Hepatocyte (in vitro differentiated cells): ENCODE results near the gene EFEMP2. TPM values are rescaled to one million over a fixed set of nuclear protein-coding genes. Genes with fewer than 3 reads are reported as not detected.

Source experiments
- DNase-seq: peaks from one replicate; pipeline ENCODE4 v3.0.0-alpha.2; 2016; ENCODE audit warnings: low spot score
- H2AFZ ChIP-seq: fragments of 200-600 bp; sonication (generic); 2 replicates; pipeline ENCODE4 v1.6.0; 2016; ENCODE audit warnings: antibody characterized with exemption, mild to moderate bottlenecking
- H3K27ac ChIP-seq: fragments of 200-600 bp; sonication (generic); 2 replicates; pipeline ENCODE4 v1.5.1; 2016; ENCODE audit warnings: mild to moderate bottlenecking
- H3K27me3 ChIP-seq: fragments of 200-600 bp; sonication (generic); 2 replicates; pipeline ENCODE4 v1.6.1; 2016
- H3K36me3 ChIP-seq: fragments of 200-600 bp; sonication (generic); replicated peaks from 2 replicates; pipeline ENCODE4 v1.5.1; 2016; ENCODE audit warnings: low read depth; ENCODE audit not compliant: insufficient read depth
- H3K4me1 ChIP-seq: fragments of 200-600 bp; sonication (generic); 2 replicates; pipeline ENCODE4 v1.5.1; 2016; ENCODE audit warnings: mild to moderate bottlenecking, moderate library complexity; ENCODE audit not compliant: insufficient read depth
- H3K4me2 ChIP-seq: fragments of 200-600 bp; sonication (generic); 2 replicates; pipeline ENCODE4 v1.6.0; 2016
- H3K4me3 ChIP-seq: fragments of 200-600 bp; sonication (generic); 2 replicates; pipeline ENCODE4 v1.5.1; 2016; ENCODE audit warnings: mild to moderate bottlenecking
- H3K79me2 ChIP-seq: fragments of 200-600 bp; sonication (generic); 2 replicates; pipeline ENCODE4 v1.6.0; 2017; ENCODE audit warnings: mild to moderate bottlenecking
- H3K9me2 ChIP-seq: fragments of 200-600 bp; sonication (generic); replicated peaks from 2 replicates; pipeline ENCODE4 v1.6.0; 2017; ENCODE audit warnings: mild to moderate bottlenecking; ENCODE audit not compliant: insufficient read depth
- H3K9me3 ChIP-seq: fragments of 200-600 bp; sonication (generic); 2 replicates; pipeline ENCODE4 v1.5.1; 2016; ENCODE audit warnings: low read depth, mild to moderate bottlenecking
- H4K20me1 ChIP-seq: fragments of 200-600 bp; sonication (generic); 2 replicates; pipeline ENCODE4 v1.6.0; 2016; ENCODE audit warnings: mild to moderate bottlenecking; ENCODE audit not compliant: insufficient read depth, poor library complexity, severe bottlenecking
- EZH2 ChIP-seq: fragments of 200-600 bp; sonication (generic); IDR thresholded peaks from 2 replicates; pipeline ENCODE4 v1.6.1; 2016; ENCODE audit warnings: antibody characterized with exemption, mild to moderate bottlenecking, borderline replicate concordance
- EZH2phosphoT487 ChIP-seq: fragments of 200-600 bp; sonication (generic); IDR thresholded peaks from one replicate; pipeline ENCODE4 v1.6.1; 2018; ENCODE audit warnings: antibody characterized with exemption, mild to moderate bottlenecking, low read depth, moderate library complexity; ENCODE audit not compliant: unreplicated experiment, severe bottlenecking
- WGBS: methylation state at CpG from one replicate; pipeline ENCODE4 v1.1.6; 2016; ENCODE audit warnings: low lambda C conversion rate; ENCODE audit errors: missing lambda C conversion rate; 5-methylcytosine and 5-hydroxymethylcytosine counted together
- polyA plus RNA-seq: library from polyadenylated mRNA; unstranded; fragments of >200 nt; fragmentation: Nextera tagmentation; extraction: Ambion mirVana; gene quantifications from 2 replicates; pipeline ENCODE4 v1.2.1, GENCODE V29; 2016
- total RNA-seq: library from RNA; depleted of rRNA; stranded (reverse); fragments of >200 nt; gene quantifications from 2 replicates; pipeline ENCODE4 v1.2.3, GENCODE V29; 2014
- TF ChIP-seq, protein P1 (sequence below): fragments of 200-600 bp; sonication (generic); IDR thresholded peaks from 2 replicates; pipeline ENCODE4 v1.5.1; 2016; ENCODE audit warnings: antibody characterized with exemption, mild to moderate bottlenecking; ENCODE audit not compliant: poor library complexity

The EFEMP2 gene
- 65.2 and 69.7 TPM in 2 replicates for total RNA-seq
- 197 and 230 TPM in 2 replicates for polyA plus RNA-seq

DNA sequence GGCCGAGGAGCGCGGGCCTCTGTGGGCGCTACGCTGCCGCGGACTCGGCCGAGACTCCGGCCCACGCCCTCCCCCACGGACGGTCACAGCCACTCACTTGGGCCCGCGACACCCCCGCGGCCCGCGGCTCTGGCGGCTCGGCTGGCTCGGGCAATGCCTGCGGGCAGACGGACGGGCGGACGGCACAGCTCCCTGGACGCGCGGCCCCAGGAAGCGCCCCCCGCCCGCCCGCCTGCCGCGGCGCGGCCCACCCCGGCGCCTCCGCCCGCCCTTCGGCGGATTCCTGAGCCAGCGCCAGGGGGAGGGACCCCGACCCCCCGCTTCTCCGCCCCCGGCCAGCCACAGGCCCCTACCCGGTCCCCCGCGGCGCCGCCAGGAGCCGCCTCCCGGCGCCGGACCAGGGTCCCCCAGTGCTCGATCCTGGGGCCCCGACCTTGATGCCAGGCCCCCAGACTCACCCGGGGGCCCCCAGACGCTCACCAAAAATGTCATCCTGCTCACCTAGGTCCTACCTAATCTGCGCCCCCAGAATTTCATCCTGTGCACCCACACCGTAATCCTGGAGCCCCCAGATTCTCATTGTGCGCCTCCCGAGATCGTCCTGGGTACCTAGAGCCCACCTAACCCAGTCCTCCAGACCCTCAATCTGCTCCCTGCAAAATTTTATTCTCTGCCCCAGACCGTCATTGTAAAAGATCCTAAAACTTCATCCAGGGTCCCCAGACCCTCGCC is at the start of gene EFEMP2:
Gene EFEMP2 (minus strand): TSS at position 215 of the 732 bp plus-strand sequence. CDS start 446 bp downstream, outside the sequence.
- TF ChIP-seq EZH2 (no peak), EZH2phosphoT487 (no peak)
- TF ChIP-seq, protein P1, sequence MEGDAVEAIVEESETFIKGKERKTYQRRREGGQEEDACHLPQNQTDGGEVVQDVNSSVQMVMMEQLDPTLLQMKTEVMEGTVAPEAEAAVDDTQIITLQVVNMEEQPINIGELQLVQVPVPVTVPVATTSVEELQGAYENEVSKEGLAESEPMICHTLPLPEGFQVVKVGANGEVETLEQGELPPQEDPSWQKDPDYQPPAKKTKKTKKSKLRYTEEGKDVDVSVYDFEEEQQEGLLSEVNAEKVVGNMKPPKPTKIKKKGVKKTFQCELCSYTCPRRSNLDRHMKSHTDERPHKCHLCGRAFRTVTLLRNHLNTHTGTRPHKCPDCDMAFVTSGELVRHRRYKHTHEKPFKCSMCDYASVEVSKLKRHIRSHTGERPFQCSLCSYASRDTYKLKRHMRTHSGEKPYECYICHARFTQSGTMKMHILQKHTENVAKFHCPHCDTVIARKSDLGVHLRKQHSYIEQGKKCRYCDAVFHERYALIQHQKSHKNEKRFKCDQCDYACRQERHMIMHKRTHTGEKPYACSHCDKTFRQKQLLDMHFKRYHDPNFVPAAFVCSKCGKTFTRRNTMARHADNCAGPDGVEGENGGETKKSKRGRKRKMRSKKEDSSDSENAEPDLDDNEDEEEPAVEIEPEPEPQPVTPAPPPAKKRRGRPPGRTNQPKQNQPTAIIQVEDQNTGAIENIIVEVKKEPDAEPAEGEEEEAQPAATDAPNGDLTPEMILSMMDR, result no peak
- Histone ChIP-seq H3K4me1 (no peaks in the 10 kb centered on the region), H3K4me3 (peak within 1 kb of the TSS; percentile 58), H3K79me2 (no peaks in the 10 kb centered on the region), H3K4me2 (peak within 1 kb of the TSS; percentile 99), H3K36me3 (no peaks in the 10 kb centered on the region), H3K27me3 (no peaks in the 10 kb centered on the region), H3K27ac (peak within 1 kb of the TSS; percentile 80), H3K9me3 (no peaks in the 10 kb centered on the region), H4K20me1 (no peaks in the 10 kb centered on the region), H2AFZ (peak within 1 kb of the TSS; percentile 52), H3K9me2 (no peaks in the 10 kb centered on the region)
- peak; percentile 73 for DNase-seq
- whole genome bisulfite sequencing, result 1% methylated on average over 43 of the region's 69 CpGs

DNA sequence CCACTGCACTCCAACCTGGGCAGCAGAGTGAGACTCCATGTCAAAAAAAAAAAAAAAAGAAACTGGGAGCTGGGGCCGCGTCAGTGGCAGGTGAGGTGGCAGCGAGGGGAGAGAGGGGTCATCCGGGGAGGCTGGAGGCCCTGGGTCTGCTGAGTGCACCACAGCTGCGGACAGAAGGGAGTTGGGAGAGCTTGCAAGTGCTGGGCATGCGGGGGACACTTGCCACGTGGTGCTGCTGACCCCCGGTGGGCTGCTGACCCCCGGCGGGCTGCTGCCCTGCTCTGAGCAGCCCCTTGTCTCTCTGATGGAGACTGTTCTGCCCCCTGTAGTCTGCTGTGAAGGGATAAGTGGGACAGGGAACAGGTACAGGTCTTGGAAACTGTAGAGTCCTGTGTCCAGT is 49.3 kb upstream of the EFEMP2 start:
- H3K4me3 ChIP-seq, result no peak overlapping the region

DNA sequence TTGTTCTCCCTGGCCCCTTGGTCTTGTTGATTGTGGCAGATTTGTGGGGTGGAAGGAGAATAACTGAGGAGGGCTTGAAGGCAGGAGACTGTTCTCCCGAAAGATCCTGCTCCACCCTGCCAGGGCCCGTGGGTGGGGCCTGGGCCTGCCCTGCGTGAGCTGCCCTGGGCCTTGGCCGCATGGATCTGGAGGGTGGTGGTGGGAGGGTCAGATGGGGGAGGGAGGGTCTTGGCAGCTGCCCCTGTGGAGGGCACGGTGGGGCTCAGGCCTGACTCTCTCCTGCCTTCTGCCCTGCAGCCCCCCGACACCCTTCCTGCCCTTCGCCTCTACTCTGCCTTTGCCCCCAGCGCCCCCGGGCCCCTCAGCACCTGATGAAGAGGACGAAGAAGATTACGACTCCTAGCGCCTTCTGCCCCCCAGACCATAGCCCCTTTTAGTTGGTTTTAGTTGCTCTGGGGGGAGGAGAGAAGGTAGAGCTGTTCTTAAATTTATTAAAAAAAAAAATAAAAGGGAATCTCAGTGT is 48.5 kb upstream of the EFEMP2 start:
- TF ChIP-seq, protein P1, result no peak
- TF ChIP-seq EZH2, result no peak
- TF ChIP-seq EZH2phosphoT487, result no peak
- peak overlapping the region; percentile 89 for H3K4me2 ChIP-seq
- H3K27me3 ChIP-seq, result no peaks in the 10 kb centered on the region
- H3K27ac ChIP-seq, result no peak overlapping the region
- no peaks in the 10 kb centered on the region for H3K36me3 ChIP-seq
- H3K9me2 ChIP-seq, result no peaks in the 10 kb centered on the region
- DNase-seq, result no peak
- H3K4me1 ChIP-seq, result peaks cover 28% of the 10 kb centered on the region
- H3K4me3 ChIP-seq, result no peak overlapping the region
- H3K79me2 ChIP-seq, result peaks cover 32% of the 10 kb centered on the region
- H2AFZ ChIP-seq, result no peak overlapping the region
- H3K9me3 ChIP-seq, result no peaks in the 10 kb centered on the region
- H4K20me1 ChIP-seq, result no peaks in the 10 kb centered on the region
- 95% methylated on average over 8 of the region's 12 CpGs for WGBS

More for the DNA sequence above, 49.3 kb upstream of the EFEMP2 start:
- no peaks in the 10 kb centered on the region for H3K9me2 ChIP-seq
- no peaks in the 10 kb centered on the region for H4K20me1 ChIP-seq
- H3K79me2 ChIP-seq, result peaks cover 29% of the 10 kb centered on the region
- 97% methylated on average over 10 of the region's 10 CpGs for WGBS
- H3K36me3 ChIP-seq, result no peaks in the 10 kb centered on the region
- no peak overlapping the region for H2AFZ ChIP-seq
- no peak overlapping the region for H3K4me2 ChIP-seq
- peaks cover 20% of the 10 kb centered on the region for H3K4me1 ChIP-seq
- no peaks in the 10 kb centered on the region for H3K9me3 ChIP-seq
- no peaks in the 10 kb centered on the region for H3K27me3 ChIP-seq
- TF ChIP-seq EZH2 (no peak), EZH2phosphoT487 (no peak)
- TF ChIP-seq, protein P1, result no peak
- no peak overlapping the region for H3K27ac ChIP-seq
- DNase-seq, result no peak
